Astrocyte of the spinal cord (primary cell): ENCODE data around the gene SPATA2.

ENCODE experiments used
- DNase-seq: peaks from one replicate; pipeline ENCODE4 v3.0.0; 2011; ENCODE audit warnings: low read depth, low spot score
- H3K4me3 ChIP-seq: 2 replicates; pipeline ENCODE4 v1.5.1; 2011; ENCODE audit warnings: low read depth, mild to moderate bottlenecking, low read length, moderate library complexity
- CTCF ChIP-seq: IDR thresholded peaks from 2 replicates; pipeline ENCODE4 v1.5.1; 2012; ENCODE audit warnings: low read depth, mild to moderate bottlenecking, low read length, inconsistent platforms
- in situ Hi-C: cut with HindIII; loops from 2 replicates; pipeline ENCODE4 v1.10.0; 2017; ENCODE audit warnings: low sequenced_read_pairs

Gene SPATA2

GRCh38 chr20:49874696-49875095 lies 40.6 kb downstream of the SPATA2 start:
- DNase-seq = no peak
- TF ChIP-seq CTCF = no peak
- in situ Hi-C loops = no loop called here

GRCh38 chr20:49872056-49872455 lies 43.3 kb downstream of the SPATA2 start:
- in situ Hi-C loops = no loop called here
- no peak for TF ChIP-seq CTCF
- no peak overlapping the region for H3K4me3 ChIP-seq
- DNase-seq = no peak

More at GRCh38 chr20:49874696-49875095, 40.6 kb downstream of the SPATA2 start:
- H3K4me3 ChIP-seq = no peak overlapping the region

- no peak for DNase-seq
- in situ Hi-C loops = no loop called here
- no peak for TF ChIP-seq CTCF
- H3K4me3 ChIP-seq = no peak overlapping the region
These were observed 43.9 kb downstream of the SPATA2 start for GRCh38 chr20:49871391-49871948.

- TF ChIP-seq CTCF = no peak
- no peak overlapping the region for H3K4me3 ChIP-seq
- in situ Hi-C loops = no loop called here
- DNase-seq = no peak
These were observed 45.1 kb downstream of the SPATA2 start for GRCh38 chr20:49870261-49870660.

- in situ Hi-C loops = no loop called here
- no peak for DNase-seq
- no peak for TF ChIP-seq CTCF
- H3K4me3 ChIP-seq = no peak overlapping the region
These were observed 46.4 kb downstream of the SPATA2 start for GRCh38 chr20:49868964-49869363.

GRCh38 chr20:49868538-49868937 lies 46.8 kb downstream of the SPATA2 start:
- no peak for TF ChIP-seq CTCF
- DNase-seq = no peak
- in situ Hi-C loops = no loop called here
- H3K4me3 ChIP-seq = no peak overlapping the region
